LNCaP clone FGC (cell line): Measurements from ENCODE around the gene DAPK1.

Experiments used
- DNase-seq: peaks from one replicate; pipeline ENCODE4 v3.0.0-alpha.2; 2011; ENCODE audit warnings: low read depth
- H3K4me3 ChIP-seq: 2 replicates; pipeline ENCODE4 v1.5.1; 2011; ENCODE audit warnings: mild to moderate bottlenecking, low read depth, low read length, control low read depth
- TF ChIP-seq, protein P1 (sequence below): IDR thresholded peaks from 2 replicates; pipeline ENCODE4 v1.5.1; 2012; ENCODE audit warnings: mild to moderate bottlenecking; ENCODE audit not compliant: control insufficient read depth, insufficient read depth; ENCODE audit errors: extremely low read depth

The DAPK1 gene

DNA sequence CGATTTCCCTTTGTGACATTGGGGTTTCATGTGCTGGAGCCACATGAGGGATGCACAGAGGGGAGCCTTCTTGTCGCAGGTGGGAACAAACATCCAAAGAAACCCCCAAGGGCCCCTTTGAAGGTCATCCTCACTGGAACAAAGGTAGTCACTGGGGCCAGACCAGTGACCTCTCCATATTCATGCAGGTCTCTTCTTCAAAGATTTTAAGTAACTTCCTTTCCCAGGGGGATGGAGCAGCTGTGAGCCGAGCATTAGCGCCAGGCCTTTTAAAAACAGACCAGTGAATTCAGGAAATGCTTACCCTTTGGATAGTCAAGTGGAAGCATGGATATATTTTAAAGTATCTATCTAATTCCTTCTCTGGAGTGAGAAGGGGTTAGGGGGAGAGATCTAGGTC lies 33.0 kb downstream of the DAPK1 start:
- no peak for DNase-seq
- TF ChIP-seq, protein P1, sequence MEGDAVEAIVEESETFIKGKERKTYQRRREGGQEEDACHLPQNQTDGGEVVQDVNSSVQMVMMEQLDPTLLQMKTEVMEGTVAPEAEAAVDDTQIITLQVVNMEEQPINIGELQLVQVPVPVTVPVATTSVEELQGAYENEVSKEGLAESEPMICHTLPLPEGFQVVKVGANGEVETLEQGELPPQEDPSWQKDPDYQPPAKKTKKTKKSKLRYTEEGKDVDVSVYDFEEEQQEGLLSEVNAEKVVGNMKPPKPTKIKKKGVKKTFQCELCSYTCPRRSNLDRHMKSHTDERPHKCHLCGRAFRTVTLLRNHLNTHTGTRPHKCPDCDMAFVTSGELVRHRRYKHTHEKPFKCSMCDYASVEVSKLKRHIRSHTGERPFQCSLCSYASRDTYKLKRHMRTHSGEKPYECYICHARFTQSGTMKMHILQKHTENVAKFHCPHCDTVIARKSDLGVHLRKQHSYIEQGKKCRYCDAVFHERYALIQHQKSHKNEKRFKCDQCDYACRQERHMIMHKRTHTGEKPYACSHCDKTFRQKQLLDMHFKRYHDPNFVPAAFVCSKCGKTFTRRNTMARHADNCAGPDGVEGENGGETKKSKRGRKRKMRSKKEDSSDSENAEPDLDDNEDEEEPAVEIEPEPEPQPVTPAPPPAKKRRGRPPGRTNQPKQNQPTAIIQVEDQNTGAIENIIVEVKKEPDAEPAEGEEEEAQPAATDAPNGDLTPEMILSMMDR: no peak
- no peak overlapping the region for H3K4me3 ChIP-seq

DNA sequence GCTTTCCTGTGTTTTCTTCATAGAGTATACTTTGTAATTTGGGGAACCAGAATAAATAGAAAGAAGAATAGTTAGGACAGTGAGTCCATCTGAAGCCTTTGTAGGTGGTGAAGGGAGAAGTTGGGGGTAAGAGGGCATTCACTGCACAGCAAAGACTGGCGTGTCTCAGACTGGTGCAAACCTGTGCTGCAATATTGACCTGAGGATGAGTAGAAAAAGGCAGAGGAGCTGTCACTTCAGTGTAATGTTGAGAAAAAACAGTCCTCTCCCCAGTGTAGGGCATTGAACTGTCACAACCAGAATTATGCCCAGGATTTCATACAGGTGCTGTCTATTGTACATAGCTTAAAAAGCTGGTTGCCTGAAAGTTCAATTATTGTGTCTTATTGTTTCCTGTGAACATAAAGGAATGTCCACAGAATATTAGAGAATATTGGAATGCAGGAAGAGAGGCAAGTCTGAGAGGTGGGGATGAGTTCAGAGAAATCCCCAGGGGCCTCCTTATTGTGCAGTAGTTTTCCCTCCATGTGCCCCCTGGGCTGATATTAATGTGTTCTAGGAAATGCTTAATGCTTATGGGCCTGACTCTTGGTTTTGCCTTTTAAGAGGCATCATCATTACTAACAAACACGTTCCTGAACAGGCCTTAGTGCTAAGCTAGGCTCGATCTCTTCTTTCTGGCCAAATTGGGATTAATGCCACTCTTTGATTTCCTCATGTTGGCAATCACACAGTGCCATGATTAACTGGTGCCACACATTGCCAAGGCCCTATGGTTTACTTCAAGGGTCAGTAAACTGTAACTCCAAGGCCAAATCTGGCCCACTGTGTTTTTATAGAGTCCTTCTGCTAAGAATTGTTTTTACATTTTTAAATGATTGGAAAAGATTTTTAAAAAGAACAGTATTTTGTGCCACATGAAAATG lies 34.0 kb downstream of the DAPK1 start:
- no peak for DNase-seq
- TF ChIP-seq, protein P1: no peak
- no peak overlapping the region for H3K4me3 ChIP-seq

DNA sequence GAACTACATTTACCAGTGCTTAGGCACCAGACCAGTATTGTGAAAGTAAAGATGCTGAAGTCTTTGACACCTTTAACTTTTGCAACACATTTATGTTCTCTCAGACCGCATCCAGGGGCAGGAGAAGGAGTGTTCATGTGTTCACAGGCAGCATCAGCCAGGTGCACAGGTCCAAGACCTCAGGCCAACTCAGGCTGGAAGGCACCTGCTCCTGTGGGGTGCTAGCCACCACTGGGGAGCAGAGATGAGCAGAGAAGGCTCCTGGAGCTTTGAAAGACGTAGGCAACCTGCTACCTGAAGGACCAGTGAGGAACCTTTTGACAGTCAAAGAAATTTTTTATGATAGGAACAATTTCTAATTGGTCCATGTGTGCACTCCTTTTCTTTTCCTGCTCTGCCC lies 35.6 kb downstream of the DAPK1 start:
- no peak overlapping the region for H3K4me3 ChIP-seq
- TF ChIP-seq, protein P1: no peak
- no peak for DNase-seq

DNA sequence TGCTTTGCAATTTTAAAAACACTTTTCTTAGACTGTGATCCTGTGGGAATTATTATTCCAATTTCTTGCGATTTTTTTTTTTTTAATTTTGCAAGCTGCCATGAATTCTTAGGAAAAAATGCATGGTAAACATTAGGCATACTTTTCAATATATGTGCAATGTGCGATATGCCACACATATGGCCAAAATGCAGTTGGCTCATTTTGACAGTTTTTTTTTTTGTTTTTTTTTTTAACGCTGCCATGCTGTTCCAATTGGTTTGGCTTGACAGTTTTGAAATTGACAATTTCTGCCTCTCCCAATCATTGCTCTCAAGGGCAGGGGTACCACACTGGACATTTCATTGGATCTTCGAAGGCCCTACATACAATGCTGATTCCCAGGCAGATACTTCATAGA lies 36.4 kb downstream of the DAPK1 start:
- TF ChIP-seq, protein P1: no peak

DNA sequence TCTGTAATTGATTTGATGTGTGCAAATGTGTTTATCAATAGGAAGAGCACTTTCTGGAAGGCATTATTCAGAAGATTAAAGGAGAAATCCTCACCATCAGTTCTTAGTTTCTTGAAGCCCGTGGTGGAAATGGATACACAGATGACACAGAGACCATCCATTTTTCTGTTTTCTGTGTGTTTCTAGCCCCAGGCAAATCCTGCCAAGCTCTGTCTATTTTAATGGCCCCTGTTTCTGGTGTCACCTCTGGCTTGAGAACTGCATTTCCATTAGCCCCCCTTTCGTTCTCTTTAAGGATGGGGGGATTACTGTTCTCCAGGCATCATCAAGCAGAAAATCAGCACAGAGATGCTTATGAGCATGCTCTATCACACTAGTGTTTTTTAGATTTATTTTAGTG lies 37.3 kb downstream of the DAPK1 start:
- TF ChIP-seq, protein P1: no peak
- no peak for DNase-seq
- no peak overlapping the region for H3K4me3 ChIP-seq

More for the DNA sequence above, 36.4 kb downstream of the DAPK1 start:
- no peak for DNase-seq
- H3K4me3 ChIP-seq: no peak overlapping the region

DNA sequence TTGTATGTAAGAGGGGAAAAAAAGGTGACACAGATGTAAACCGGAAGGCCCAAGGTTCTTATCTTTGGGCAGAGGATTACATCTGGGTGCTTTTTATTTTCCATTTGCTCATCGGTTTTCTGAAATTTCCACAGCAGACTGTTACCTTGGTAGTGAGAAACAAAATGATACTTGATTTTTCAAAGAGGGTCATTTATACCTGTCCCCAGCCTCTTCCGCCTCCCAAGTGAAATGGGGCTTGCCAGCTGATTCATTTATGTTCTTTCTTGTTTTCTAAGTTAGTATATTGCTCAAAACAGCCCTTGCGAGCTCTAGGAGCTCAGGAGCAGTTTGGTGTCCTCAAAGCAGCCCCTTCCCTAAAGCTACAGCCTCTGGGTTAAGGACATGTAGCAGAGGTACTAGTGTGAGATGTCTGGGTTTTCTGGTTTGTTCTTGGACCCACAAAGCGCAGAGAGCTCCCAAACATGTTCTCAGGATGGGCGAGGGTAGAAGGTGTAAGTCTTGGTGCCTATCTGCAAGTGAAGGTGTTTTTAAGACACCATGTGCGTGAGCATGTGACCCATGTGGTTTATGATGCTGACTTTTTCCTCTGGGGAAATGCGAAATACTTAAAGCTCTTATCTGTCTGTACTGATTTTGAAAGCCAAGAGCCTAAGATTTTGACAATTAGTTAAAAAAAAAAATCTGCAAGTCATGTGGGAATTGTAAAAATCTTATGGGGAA lies 38.3 kb downstream of the DAPK1 start:
- TF ChIP-seq, protein P1: no peak
- DNase-seq: no peak
- no peak overlapping the region for H3K4me3 ChIP-seq
